Measurements from ENCODE around the gene FER.

Gene FER

GRCh38 chr5:109028608-109029299, 281.1 kb downstream of the FER start:
- no peak overlapping the region for H3K4me2 ChIP-seq (ENCODE audit: low read length)
- H3K9ac ChIP-seq: no peak overlapping the region
- no peak overlapping the region for H3K27ac ChIP-seq
- no peak overlapping the region for H3K4me3 ChIP-seq (ENCODE audit: low read depth, low read length)
- no peaks in the 10 kb centered on the region for H3K9me3 ChIP-seq (ENCODE audit: control insufficient read depth, low read length)
- H3K79me2 ChIP-seq: no peaks in the 10 kb centered on the region
- no peak overlapping the region for H2AFZ ChIP-seq
- peaks cover 3% of the 10 kb centered on the region for H3K4me1 ChIP-seq
- TF ChIP-seq CTCF (IDR thresholded peaks at IDR 0.05): no peak
- H3K36me3 ChIP-seq (ENCODE audit: control insufficient read depth, insufficient read depth, low read length): no peaks in the 10 kb centered on the region
- no peaks in the 10 kb centered on the region for H3K27me3 ChIP-seq (ENCODE audit: control insufficient read depth, insufficient read depth, low read length)

- no peaks in the 10 kb centered on the region for H3K36me3 ChIP-seq (ENCODE audit: control insufficient read depth, insufficient read depth, low read length)
Observed at GRCh38 chr5:109029847-109030246, 282.1 kb downstream of the FER start.

GRCh38 chr5:109030360-109031143, 282.9 kb downstream of the FER start:
- H3K36me3 ChIP-seq (ENCODE audit: control insufficient read depth, insufficient read depth, low read length): no peaks in the 10 kb centered on the region
- H3K4me1 ChIP-seq: peaks cover 3% of the 10 kb centered on the region
- no peak overlapping the region for H2AFZ ChIP-seq
- H3K9ac ChIP-seq: no peak overlapping the region
- H3K9me3 ChIP-seq (ENCODE audit: control insufficient read depth, low read length): no peaks in the 10 kb centered on the region
- no peak for TF ChIP-seq CTCF (IDR thresholded peaks at IDR 0.05)
- H3K79me2 ChIP-seq: no peaks in the 10 kb centered on the region
- no peak overlapping the region for H3K27ac ChIP-seq
- no peak overlapping the region for H3K4me2 ChIP-seq (ENCODE audit: low read length)
- no peaks in the 10 kb centered on the region for H3K27me3 ChIP-seq (ENCODE audit: control insufficient read depth, insufficient read depth, low read length)
- no peak overlapping the region for H3K4me3 ChIP-seq (ENCODE audit: low read depth, low read length)

More at GRCh38 chr5:109029847-109030246, 282.1 kb downstream of the FER start:
- Histone ChIP-seq H3K27me3 (ENCODE audit: control insufficient read depth, insufficient read depth, low read length) (no peaks in the 10 kb centered on the region), H3K79me2 (no peaks in the 10 kb centered on the region), H3K9me3 (ENCODE audit: control insufficient read depth, low read length) (no peaks in the 10 kb centered on the region), H3K4me3 (ENCODE audit: low read depth, low read length) (no peak overlapping the region), H3K4me2 (ENCODE audit: low read length) (no peak overlapping the region), H3K9ac (no peak overlapping the region), H3K4me1 (peaks cover 3% of the 10 kb centered on the region), H2AFZ (no peak overlapping the region), H3K27ac (no peak overlapping the region)
- no peak for TF ChIP-seq CTCF (IDR thresholded peaks at IDR 0.05)

- H3K4me1 ChIP-seq: peaks cover 4% of the 10 kb centered on the region
- H3K4me3 ChIP-seq (ENCODE audit: low read depth, low read length): no peak overlapping the region
- no peak for TF ChIP-seq CTCF (IDR thresholded peaks at IDR 0.05)
- H3K9ac ChIP-seq: no peak overlapping the region
- no peaks in the 10 kb centered on the region for H3K27me3 ChIP-seq (ENCODE audit: control insufficient read depth, insufficient read depth, low read length)
- H3K9me3 ChIP-seq (ENCODE audit: control insufficient read depth, low read length): no peaks in the 10 kb centered on the region
- H3K36me3 ChIP-seq (ENCODE audit: control insufficient read depth, insufficient read depth, low read length): no peaks in the 10 kb centered on the region
- no peak overlapping the region for H3K4me2 ChIP-seq (ENCODE audit: low read length)
- no peak overlapping the region for H3K27ac ChIP-seq
- H3K79me2 ChIP-seq: no peaks in the 10 kb centered on the region
- H2AFZ ChIP-seq: no peak overlapping the region
Observed at GRCh38 chr5:109034306-109034705, 286.6 kb downstream of the FER start.

All from parathyroid adenoma (tissue), 2 donors.